BLaER1 (cell line): ENCODE data around the gene METTL9.
"Not testable (repeated sequence)": the region's sequence is repeated elsewhere in the genome, so short reads cannot be mapped to it uniquely, and the experiment has no call there.

ENCODE experiments used
- H3K27ac ChIP-seq: shearing (Covaris generic); formaldehyde crosslinking; 2 replicates; pipeline ENCODE4 v1.8.1; 2022
- H3K27me3 ChIP-seq: shearing (Covaris generic); formaldehyde crosslinking; 2 replicates; pipeline ENCODE4 v1.8.1; 2022
- H3K36me3 ChIP-seq: shearing (Covaris generic); formaldehyde crosslinking; 2 replicates; pipeline ENCODE4 v1.8.1; 2022
- H3K4me1 ChIP-seq: shearing (Covaris generic); formaldehyde crosslinking; 2 replicates; pipeline ENCODE4 v1.8.1; 2022
- H3K4me2 ChIP-seq: shearing (Covaris generic); formaldehyde crosslinking; 2 replicates; pipeline ENCODE4 v1.8.1; 2022
- H3K4me3 ChIP-seq: shearing (Covaris generic); formaldehyde crosslinking; 2 replicates; pipeline ENCODE4 v1.8.1; 2022
- H3K9ac ChIP-seq: shearing (Covaris generic); formaldehyde crosslinking; 2 replicates; pipeline ENCODE4 v1.8.1; 2022
- H3K9me3 ChIP-seq: shearing (Covaris generic); formaldehyde crosslinking; 2 replicates; pipeline ENCODE4 v1.8.1; 2022
- H4K20me1 ChIP-seq: shearing (Covaris generic); formaldehyde crosslinking; 2 replicates; pipeline ENCODE4 v1.8.1; 2022
- Cebpa-rat ChIP-seq: shearing (Covaris generic); IDR thresholded peaks from 2 replicates; pipeline ENCODE4 v1.8.1; 2022

Gene METTL9

DNA sequence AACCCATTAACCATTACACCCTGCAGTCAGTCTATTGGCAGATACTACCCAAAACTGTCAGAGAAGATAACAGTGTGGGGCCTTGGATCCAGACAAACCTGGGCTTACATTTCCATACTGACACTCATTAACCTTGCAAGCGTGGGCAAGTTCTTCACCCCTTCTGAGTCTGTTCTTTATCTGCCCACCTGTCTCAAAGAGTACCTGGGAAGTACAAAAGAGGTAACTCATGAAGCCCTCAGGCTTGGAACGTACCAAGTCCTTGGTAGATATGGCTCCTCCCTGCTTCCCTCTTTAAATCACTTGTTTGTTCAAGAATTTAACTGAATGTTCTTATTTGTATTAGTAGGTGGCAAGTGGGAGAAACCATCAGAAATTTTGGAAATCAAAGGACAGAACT, 55.5 kb downstream of the METTL9 start:
- H3K4me2 ChIP-seq, result no peak overlapping the region
- no peaks in the 10 kb centered on the region for H3K27me3 ChIP-seq
- no peak overlapping the region for H3K4me3 ChIP-seq
- H3K9ac ChIP-seq, result no peak overlapping the region
- TF ChIP-seq Cebpa-rat, result no peak
- no peaks in the 10 kb centered on the region for H4K20me1 ChIP-seq
- no peaks in the 10 kb centered on the region for H3K9me3 ChIP-seq
- peaks cover 73% of the 10 kb centered on the region for H3K4me1 ChIP-seq
- H3K27ac ChIP-seq, result no peak overlapping the region
- peaks cover 24% of the 10 kb centered on the region for H3K36me3 ChIP-seq

DNA sequence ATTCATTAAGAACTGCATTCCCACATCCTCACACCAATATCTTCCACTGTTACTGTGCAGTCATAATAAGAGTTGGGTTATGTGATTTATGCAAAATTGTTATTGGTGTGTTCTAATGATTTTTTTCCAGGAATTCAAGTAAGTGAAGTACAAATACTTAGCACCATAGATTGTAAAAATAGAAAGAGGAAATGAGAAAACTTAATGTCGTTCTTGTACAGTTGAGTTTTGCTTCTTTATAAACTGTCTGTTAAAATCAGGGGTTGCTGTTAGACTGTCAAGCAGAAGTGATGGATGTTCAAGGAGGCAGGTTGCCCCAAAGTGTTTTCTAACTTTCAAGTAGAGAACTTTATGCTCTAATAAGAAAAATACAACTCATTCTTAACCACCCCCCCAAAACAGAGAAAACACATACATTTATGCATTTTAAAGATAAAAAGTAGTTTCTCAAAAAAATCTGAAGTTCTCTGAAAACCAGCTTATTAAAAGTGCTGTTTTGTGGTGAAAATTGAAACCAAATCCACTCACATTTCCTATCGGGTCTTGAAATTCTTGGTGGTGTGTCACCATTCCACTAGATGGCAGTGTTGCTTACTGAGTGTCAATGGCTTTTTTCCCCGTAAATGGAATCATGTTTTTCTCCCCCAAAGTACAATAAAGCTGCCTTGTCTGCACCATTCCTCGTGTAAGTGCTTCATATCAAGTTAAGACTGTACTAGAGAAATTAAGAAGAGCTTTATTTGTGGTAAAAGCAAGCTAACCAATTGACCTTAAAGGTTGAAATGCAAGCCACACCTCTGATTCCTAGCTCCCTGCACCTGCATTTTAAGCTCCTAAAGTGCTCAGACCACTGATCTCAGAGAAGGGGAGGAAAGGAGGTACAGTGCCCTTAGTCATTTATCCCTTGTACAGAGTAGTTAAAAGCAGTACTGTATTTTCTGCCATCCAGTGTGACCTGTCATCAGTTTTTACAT, 57.7 kb downstream of the METTL9 start:
- Histone ChIP-seq H3K9me3 (no peaks in the 10 kb centered on the region), H3K4me2 (peak overlapping the region; percentile 65), H3K36me3 (peaks cover 22% of the 10 kb centered on the region), H3K27me3 (no peaks in the 10 kb centered on the region), H3K9ac (no peak overlapping the region), H4K20me1 (no peaks in the 10 kb centered on the region), H3K27ac (peak overlapping the region; percentile 58), H3K4me3 (no peak overlapping the region), H3K4me1 (peaks cover 77% of the 10 kb centered on the region)
- TF ChIP-seq Cebpa-rat, result no peak

DNA sequence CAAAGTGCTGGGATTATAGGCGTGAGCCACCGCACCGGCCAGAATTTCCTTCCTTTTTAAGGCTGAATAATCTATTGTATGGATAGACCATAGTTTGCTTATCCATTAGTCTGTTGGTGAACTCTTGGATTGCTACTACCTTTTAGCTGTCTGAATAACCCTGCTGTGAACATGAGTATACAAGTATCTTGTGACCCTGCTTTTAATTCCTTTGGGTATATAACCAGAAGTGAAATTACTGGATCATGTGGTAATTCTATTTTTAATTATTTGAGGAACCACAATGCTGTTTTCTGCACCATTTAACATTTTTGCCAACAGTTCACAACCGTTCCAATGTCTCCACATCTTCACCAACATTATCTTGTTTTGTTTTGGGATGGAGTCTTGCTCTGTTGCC, 59.7 kb downstream of the METTL9 start:
- H3K4me2 ChIP-seq, result peak overlapping the region; percentile 65
- peak overlapping the region; percentile 58 for H3K27ac ChIP-seq
- H3K9ac ChIP-seq, result no peak overlapping the region
- no peak for TF ChIP-seq Cebpa-rat
- peaks cover 77% of the 10 kb centered on the region for H3K4me1 ChIP-seq
- peak overlapping the region; percentile 16; the same call in 1 of the 2 replicates for H3K4me3 ChIP-seq
- peaks cover 15% of the 10 kb centered on the region; the same call in 1 of the 2 replicates for H3K27me3 ChIP-seq
- H4K20me1 ChIP-seq, result no peaks in the 10 kb centered on the region
- H3K9me3 ChIP-seq, result no peaks in the 10 kb centered on the region
- H3K36me3 ChIP-seq, result peaks cover 15% of the 10 kb centered on the region

DNA sequence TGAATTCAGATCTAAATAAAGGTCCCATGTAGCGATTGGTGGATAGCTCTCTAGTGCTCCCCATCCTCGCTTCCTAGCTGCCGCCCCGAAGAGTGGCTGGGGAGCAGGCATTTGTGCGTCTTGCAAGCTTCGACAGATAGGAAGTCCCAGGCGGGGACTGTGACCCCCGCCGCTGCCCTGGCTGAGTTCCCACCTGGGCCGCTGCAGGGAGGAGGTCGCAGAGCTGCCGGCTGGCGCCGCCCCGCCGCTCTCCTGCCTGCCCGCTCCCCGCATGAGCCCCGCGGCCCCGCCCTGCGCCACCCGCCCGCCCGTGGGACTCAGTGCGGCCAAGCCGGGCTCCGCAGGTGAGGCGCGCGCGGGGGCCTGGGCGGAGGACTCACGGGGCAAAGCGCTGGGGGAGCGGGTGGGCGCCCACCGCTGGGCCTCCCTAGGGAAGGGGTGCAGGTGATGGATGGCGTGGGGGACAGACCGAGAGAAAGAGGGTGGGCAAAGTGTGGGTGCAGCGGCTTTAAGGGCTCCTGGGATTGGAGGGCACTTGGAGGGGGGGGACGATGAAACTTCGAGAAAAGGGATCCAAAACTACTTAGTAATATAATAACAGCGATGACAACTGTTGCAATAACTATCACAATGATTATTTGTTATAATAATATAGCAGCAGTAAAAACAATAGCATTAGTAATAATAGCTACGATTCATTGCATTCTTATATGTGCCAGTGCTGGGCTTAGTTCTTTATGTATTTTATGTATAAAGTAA, 64.7 kb downstream of the METTL9 start, which contains the start of gene OTOA:
Gene OTOA (plus strand): TSS at position 80 of the 759 bp plus-strand sequence. CDS start 14,547 bp downstream, outside the sequence.
- peak within 1 kb of the TSS; percentile 57 for H3K4me3 ChIP-seq

DNA sequence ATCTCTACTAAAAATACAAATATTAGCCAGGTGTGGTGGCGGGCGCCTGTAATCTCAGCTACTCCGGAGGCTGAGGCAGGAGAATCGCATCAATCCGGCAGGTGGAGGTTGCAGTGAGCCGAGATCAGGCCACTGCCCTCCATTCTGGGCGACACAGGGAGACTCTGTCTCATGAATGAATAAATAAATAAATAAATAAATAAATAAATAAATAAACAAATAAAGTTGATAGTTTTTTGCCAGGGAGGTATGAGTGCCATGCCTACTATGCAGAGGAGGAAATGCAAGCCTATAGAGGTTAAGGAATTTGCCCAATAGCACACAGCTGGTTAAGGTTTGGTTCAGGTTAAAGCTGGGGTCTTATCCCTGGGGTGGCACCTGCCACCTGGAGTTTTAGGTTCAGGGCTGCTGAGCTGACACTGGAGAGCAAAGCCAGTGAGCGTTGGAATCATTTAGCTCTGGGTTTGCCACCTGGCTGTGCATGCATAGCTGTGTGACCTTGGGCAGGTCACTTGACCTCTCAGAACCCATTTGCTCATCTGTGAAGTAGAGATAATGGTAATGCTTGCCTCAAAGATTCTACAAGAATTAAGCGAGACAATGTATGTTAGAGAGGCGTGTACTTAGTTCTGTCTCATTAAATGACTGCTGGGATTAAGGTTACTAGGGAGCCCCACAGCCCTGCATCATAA, 65.6 kb downstream of the METTL9 start:
- H3K9ac ChIP-seq, result no peak overlapping the region
- no peak for TF ChIP-seq Cebpa-rat
- H4K20me1 ChIP-seq, result no peaks in the 10 kb centered on the region
- H3K4me1 ChIP-seq, result peaks cover 59% of the 10 kb centered on the region
- H3K36me3 ChIP-seq, result no peaks in the 10 kb centered on the region
- peaks cover 32% of the 10 kb centered on the region; the same call in 1 of the 2 replicates for H3K27me3 ChIP-seq
- H3K4me2 ChIP-seq, result peak overlapping the region; percentile 3; the same call in 1 of the 2 replicates
- no peak overlapping the region for H3K27ac ChIP-seq
- H3K4me3 ChIP-seq, result no peak overlapping the region
- no peaks in the 10 kb centered on the region for H3K9me3 ChIP-seq

More for the DNA sequence above, 64.7 kb downstream of the METTL9 start, which contains the start of gene OTOA:
- no peak for TF ChIP-seq Cebpa-rat
- Histone ChIP-seq H3K27me3 (peaks cover 32% of the 10 kb centered on the region; the same call in 1 of the 2 replicates), H3K4me2 (peak within 1 kb of the TSS; percentile 69), H3K27ac (no peak within 1 kb of the TSS), H3K4me1 (peaks cover 68% of the 10 kb centered on the region), H3K9ac (no peak within 1 kb of the TSS), H3K36me3 (no peaks in the 10 kb centered on the region), H3K9me3 (no peaks in the 10 kb centered on the region), H4K20me1 (no peaks in the 10 kb centered on the region)

DNA sequence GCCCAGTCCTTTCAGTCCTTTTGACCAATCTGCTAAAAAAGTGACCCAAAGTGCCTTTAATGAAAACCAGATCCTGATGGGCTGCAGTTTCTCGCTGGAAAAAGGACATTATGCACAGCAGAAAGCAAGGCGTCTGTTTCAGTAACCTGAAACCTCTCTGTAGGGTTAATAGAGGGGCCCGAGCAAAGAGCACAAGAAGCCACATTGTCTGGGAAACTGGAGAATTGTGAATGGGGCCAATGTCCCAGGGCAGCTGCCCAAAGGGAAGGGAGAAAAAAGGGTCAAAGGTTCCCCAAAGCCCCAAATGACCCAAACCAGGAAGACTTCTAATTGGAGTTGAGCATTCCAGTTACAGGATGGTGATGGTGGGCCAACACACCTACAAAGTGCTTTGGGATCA, 67.4 kb downstream of the METTL9 start:
- Histone ChIP-seq H3K27ac (no peak overlapping the region), H3K9ac (no peak overlapping the region), H3K27me3 (peaks cover 32% of the 10 kb centered on the region; the same call in 1 of the 2 replicates), H3K4me3 (no peak overlapping the region), H3K4me2 (peak overlapping the region; percentile 29), H3K36me3 (no peaks in the 10 kb centered on the region), H4K20me1 (no peaks in the 10 kb centered on the region), H3K9me3 (no peaks in the 10 kb centered on the region), H3K4me1 (peaks cover 41% of the 10 kb centered on the region)
- no peak for TF ChIP-seq Cebpa-rat

DNA sequence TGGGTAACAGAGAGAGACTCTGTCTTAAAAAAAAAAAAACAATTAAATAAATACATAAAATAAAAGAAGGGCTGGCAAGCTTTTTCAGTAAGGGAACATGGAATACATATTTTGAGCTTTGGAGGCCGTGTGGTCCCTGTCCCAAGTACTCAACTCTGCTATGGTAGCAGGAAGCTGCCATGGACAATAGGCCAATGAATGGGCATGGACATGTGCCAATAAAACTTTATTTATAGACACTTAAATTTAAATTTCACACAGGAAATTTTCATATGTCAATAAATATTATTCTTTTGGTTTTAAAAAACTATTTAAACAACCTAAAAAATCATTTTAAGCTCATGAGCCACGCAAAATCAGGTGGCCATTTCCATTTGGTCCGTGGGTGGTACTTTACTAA, 68.2 kb downstream of the METTL9 start:
- no peaks in the 10 kb centered on the region for H3K9me3 ChIP-seq
- no peak overlapping the region for H3K27ac ChIP-seq
- no peaks in the 10 kb centered on the region for H4K20me1 ChIP-seq
- peaks cover 32% of the 10 kb centered on the region; the same call in 1 of the 2 replicates for H3K27me3 ChIP-seq
- no peak for TF ChIP-seq Cebpa-rat
- H3K4me2 ChIP-seq, result no peak overlapping the region
- H3K4me1 ChIP-seq, result peaks cover 33% of the 10 kb centered on the region
- H3K9ac ChIP-seq, result no peak overlapping the region
- no peak overlapping the region for H3K4me3 ChIP-seq
- no peaks in the 10 kb centered on the region for H3K36me3 ChIP-seq

DNA sequence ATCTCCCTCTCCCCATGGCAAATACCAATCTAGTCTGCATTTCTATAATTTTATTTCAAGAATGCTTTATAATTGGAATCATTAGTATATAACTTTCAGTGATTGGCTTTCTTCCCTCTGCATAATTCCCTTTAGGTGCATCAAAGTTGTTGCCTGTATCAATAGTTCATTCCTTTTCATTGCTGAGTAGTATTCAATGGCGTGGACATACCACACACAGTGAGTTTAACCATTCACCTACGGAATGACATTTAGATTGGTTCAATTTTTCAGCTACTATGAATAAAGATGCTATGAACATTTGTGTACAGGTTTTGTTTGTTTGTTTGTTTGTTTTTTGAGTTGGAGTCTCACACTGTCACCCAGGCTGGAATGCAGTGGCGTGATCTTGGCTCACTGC, 74.1 kb downstream of the METTL9 start:
- no peak for TF ChIP-seq Cebpa-rat
- Histone ChIP-seq H3K36me3 (no peaks in the 10 kb centered on the region), H3K27me3 (no peaks in the 10 kb centered on the region), H3K4me3 (no peak overlapping the region), H3K27ac (no peak overlapping the region), H3K4me2 (no peak overlapping the region), H3K9ac (no peak overlapping the region), H3K4me1 (no peaks in the 10 kb centered on the region), H3K9me3 (peaks cover 7% of the 10 kb centered on the region), H4K20me1 (no peaks in the 10 kb centered on the region)

DNA sequence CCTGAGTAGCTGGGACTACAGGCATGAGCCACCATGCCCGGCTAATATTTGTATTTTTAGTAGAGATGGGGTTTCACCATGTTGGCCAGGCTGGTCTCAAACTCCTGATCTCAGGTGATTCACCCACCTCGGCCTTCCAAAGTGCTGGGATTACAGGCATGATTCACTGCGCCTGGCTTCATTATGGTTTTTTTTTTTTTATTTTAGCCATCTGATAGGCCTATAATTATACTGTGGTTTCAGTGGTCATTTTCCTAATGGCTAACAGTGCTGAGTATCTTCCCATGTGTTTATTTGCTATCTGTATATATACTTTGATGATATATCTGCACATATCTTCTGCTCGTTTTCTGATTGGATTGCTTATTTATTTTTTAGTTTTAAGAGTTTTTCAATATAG, 75.1 kb downstream of the METTL9 start:
- H3K27me3 ChIP-seq, H3K27ac ChIP-seq, H3K4me1 ChIP-seq, H4K20me1 ChIP-seq, H3K9me3 ChIP-seq, H3K4me3 ChIP-seq, H3K36me3 ChIP-seq, H3K4me2 ChIP-seq, H3K9ac ChIP-seq: not testable (repeated sequence)
